GM21528 (cell line): Measurements from ENCODE around the gene PPP2R5E.
"Not testable (repeated sequence)": the region's sequence is repeated elsewhere in the genome, so short reads cannot be mapped to it uniquely, and the experiment has no call there.

Experiments used
- ATAC-seq: cut with Tn5 transposase; IDR thresholded peaks from one replicate; pipeline ENCODE4 v1.9.1; 2021; ENCODE audit warnings: mild to moderate bottlenecking, moderate library complexity; ENCODE audit not compliant: unreplicated experiment, low FRiP score

PPP2R5E gene

GRCh38 chr14:63543000-63543825 is at the start of gene PPP2R5E:
PPP2R5E (minus strand) TSS chr14:63543377; CDS start chr14:63539685, 3,692 bp downstream.
- peak; percentile 96 for ATAC-seq

GRCh38 chr14:63583046-63583445 is 39.9 kb upstream of the PPP2R5E start:
- not testable (repeated sequence) for ATAC-seq

- ATAC-seq, result no peak
Observed at GRCh38 chr14:63581491-63581890, 38.3 kb upstream of the PPP2R5E start.

GRCh38 chr14:63578300-63578699 is 35.1 kb upstream of the PPP2R5E start:
- ATAC-seq, result no peak

GRCh38 chr14:63573581-63573980 is 30.4 kb upstream of the PPP2R5E start:
- ATAC-seq, result no peak

GRCh38 chr14:63565448-63565847 is 22.3 kb upstream of the PPP2R5E start:
- ATAC-seq, result no peak

GRCh38 chr14:63564318-63564717 is 21.1 kb upstream of the PPP2R5E start:
- no peak for ATAC-seq

- ATAC-seq, result no peak
Observed at GRCh38 chr14:63563370-63564026, 20.3 kb upstream of the PPP2R5E start.

GRCh38 chr14:63562405-63562804 is 19.2 kb upstream of the PPP2R5E start:
- no peak for ATAC-seq

- no peak for ATAC-seq
Observed at GRCh38 chr14:63555572-63555971, 12.4 kb upstream of the PPP2R5E start.

GRCh38 chr14:63551332-63551731 is 8.2 kb upstream of the PPP2R5E start:
- ATAC-seq, result no peak

GRCh38 chr14:63547798-63548335 is 4.7 kb upstream of the PPP2R5E start:
- no peak for ATAC-seq

GRCh38 chr14:63545431-63545830 is 2.3 kb upstream of the PPP2R5E start:
- no peak for ATAC-seq

- no peak for ATAC-seq
Observed at GRCh38 chr14:63544591-63545299, 1.6 kb upstream of the PPP2R5E start.

- ATAC-seq, result no peak
Observed at GRCh38 chr14:63543826-63544406, 739 bp upstream of the PPP2R5E start.

GRCh38 chr14:63542231-63542999 is 762 bp downstream of the PPP2R5E start:
- ATAC-seq, result peak; percentile 13

GRCh38 chr14:63535918-63536317 is 7.3 kb downstream of the PPP2R5E start:
- ATAC-seq, result no peak

- no peak for ATAC-seq
Observed at GRCh38 chr14:63533474-63533873, 9.7 kb downstream of the PPP2R5E start.

- no peak for ATAC-seq
Observed at GRCh38 chr14:63524537-63525155, 18.5 kb downstream of the PPP2R5E start.
